ENCODE data around the gene CLCNKB. TPM values are rescaled to one million over a fixed set of nuclear protein-coding genes. Genes with fewer than 3 reads are reported as not detected.
"Not testable (repeated sequence)": the region's sequence is repeated elsewhere in the genome, so short reads cannot be mapped to it uniquely, and the experiment has no call there.

The CLCNKB gene
- total and polyA plus RNA-seq, 2 of the 13 experiments (the other 11 are each of a cell fraction or from before 2014, with no cell fraction given), result 0.04 TPM; not detected in 1

DNA sequence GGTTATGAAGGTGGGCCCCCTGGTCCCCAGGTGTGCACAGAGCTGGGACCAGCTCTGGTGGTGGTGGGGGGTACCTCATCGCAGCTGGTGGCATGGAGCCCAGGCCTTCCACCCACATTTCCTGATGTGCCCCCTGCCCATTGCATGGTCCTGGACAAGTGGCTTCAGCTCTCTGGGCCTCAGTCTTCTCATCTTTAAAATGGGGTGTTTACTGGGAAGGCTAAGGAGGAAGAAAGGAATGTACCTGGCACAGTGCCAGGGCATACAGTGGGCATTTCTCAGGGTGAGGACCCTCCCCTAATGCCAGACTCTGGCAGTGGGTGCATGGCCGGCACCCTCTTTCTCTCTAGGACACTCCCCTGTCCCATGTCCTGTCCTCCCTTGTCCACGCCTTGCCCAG, 7.5 kb downstream of the CLCNKB start:
- no peaks in the 10 kb centered on the region for H3K36me3 ChIP-seq (replicated peaks in 1 of 2; ENCODE audit: control insufficient read depth in 1 of 2, insufficient read depth in 2 of 2, low read length in 2 of 2)
- intact Hi-C loops (cut with micrococcal nuclease; ENCODE audit: unreplicated experiment) (no loop called here), in situ Hi-C loops (cut with HindIII; ENCODE audit: extremely low pct_ligation_motif_present, low pct_unique_long_range_greater_than_20kb) (no loop called here)
- H4K20me1 ChIP-seq (ENCODE audit: insufficient read depth, low read length), result no peaks in the 10 kb centered on the region; the same call in 1 of the 2 replicates
- WGBS (ENCODE audit: low lambda C conversion rate), result 38% methylated on average over 1 of the region's 3 CpGs
- H3K4me3 ChIP-seq (replicated peaks in 1 of 3; ENCODE audit: insufficient read depth in 1 of 3, low read depth in 2 of 3, low read length in 3 of 3), result no peak overlapping the region
- no peaks in the 10 kb centered on the region for H3K9me3 ChIP-seq (ENCODE audit: low read length)
- POLR2A ChIA-PET, result no interaction called here
- H3K4me1 ChIP-seq (ENCODE audit: insufficient read depth, low read length), result peaks cover 17% of the 10 kb centered on the region
- H3K27ac ChIP-seq (ENCODE audit: extremely low read length, insufficient read depth, low read length), result no peak overlapping the region
- no peak for TF ChIP-seq ZNF670 (CRISPR knock-in tag; IDR thresholded peaks at IDR 0.05; ENCODE audit: borderline replicate concordance)
- no peak for TF ChIP-seq NFATC3 (CRISPR knock-in tag; IDR thresholded peaks at IDR 0.05)
- TF ChIP-seq LCORL (IDR thresholded peaks at IDR 0.05), result peak; percentile 70
- TF ChIP-seq LCORL (CRISPR knock-in tag; IDR thresholded peaks at IDR 0.05), result no peak
- peak; percentile 84 for TF ChIP-seq ZNF629 (CRISPR knock-in tag; conservative IDR thresholded peaks at IDR 0.05)
- FAIRE-seq (no peak), ATAC-seq (no peak), DNase-seq (ENCODE audit: low spot score) (no peak)
- H3K27me3 ChIP-seq (ENCODE audit: control insufficient read depth in 1 of 2, insufficient read depth in 2 of 2, low read length in 2 of 2), result peaks cover 6 to 43% of the 10 kb centered on the region in 2 experiments; a peak in 3 of 5 replicates
- BruUV-seq (replicated peaks), result no TSS peak
- no peak overlapping the region for H3K9ac ChIP-seq (ENCODE audit: insufficient read depth, low read depth, low read length)
- no peaks in the 10 kb centered on the region for H3K79me2 ChIP-seq (ENCODE audit: insufficient read depth, low read length)
- H2AFZ ChIP-seq (ENCODE audit: low read length), result no peak overlapping the region
- H3K4me2 ChIP-seq (ENCODE audit: low read depth, low read length), result no peak overlapping the region
- CTCF ChIA-PET (ENCODE audit: low intra/inter-chr PET ratio, low total read pairs), result no interaction called here

DNA sequence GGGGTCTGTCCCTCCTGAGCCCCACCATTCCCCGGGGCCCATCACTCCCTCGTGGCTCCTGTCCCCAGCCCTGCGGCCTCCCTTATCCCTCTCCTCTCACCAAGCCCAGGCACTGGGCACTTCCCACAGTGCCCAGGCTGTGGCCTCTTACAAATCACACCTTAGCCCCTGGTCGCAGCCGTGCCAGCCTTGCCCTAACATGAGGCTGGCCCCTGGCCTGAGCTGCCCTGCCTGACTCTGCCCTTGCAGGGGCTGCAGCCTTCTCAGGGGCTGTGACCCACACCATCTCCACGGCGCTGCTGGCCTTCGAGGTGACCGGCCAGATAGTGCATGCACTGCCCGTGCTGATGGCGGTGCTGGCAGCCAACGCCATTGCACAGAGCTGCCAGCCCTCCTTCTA, 8.4 kb downstream of the CLCNKB start:
- H3K4me3 ChIP-seq (replicated peaks in 1 of 3; ENCODE audit: insufficient read depth in 1 of 3, low read depth in 2 of 3, low read length in 3 of 3); DNase-seq (ENCODE audit: low spot score); H3K79me2 ChIP-seq (ENCODE audit: insufficient read depth, low read length); FAIRE-seq; H3K36me3 ChIP-seq (replicated peaks in 1 of 2; ENCODE audit: control insufficient read depth in 1 of 2, insufficient read depth in 2 of 2, low read length in 2 of 2); BruUV-seq (replicated peaks); in situ Hi-C loops (cut with HindIII; ENCODE audit: extremely low pct_ligation_motif_present, low pct_unique_long_range_greater_than_20kb); CTCF ChIA-PET (ENCODE audit: low intra/inter-chr PET ratio, low total read pairs); POLR2A ChIA-PET; H3K4me2 ChIP-seq (ENCODE audit: low read depth, low read length); H4K20me1 ChIP-seq (ENCODE audit: insufficient read depth, low read length); H3K9ac ChIP-seq (ENCODE audit: insufficient read depth, low read depth, low read length); ATAC-seq; H2AFZ ChIP-seq (ENCODE audit: low read length); H3K9me3 ChIP-seq (ENCODE audit: low read length); intact Hi-C loops (cut with micrococcal nuclease; ENCODE audit: unreplicated experiment); H3K27ac ChIP-seq (ENCODE audit: extremely low read length, insufficient read depth, low read length): not testable (repeated sequence)
- peaks cover 6 to 43% of the 10 kb centered on the region in 2 experiments; a peak in 3 of 5 replicates for H3K27me3 ChIP-seq (ENCODE audit: control insufficient read depth in 1 of 2, insufficient read depth in 2 of 2, low read length in 2 of 2)
- H3K4me1 ChIP-seq (ENCODE audit: insufficient read depth, low read length), result peaks cover 14% of the 10 kb centered on the region
- WGBS (ENCODE audit: low lambda C conversion rate), result 58% methylated on average over 9 of the region's 12 CpGs

Data from HepG2 (cell line).